HEK293T (cell line): ENCODE measurements around the gene IRS1.

Experiments used
- CTCF ChIA-PET: fragments of 350-600 bp; formaldehyde crosslinking; extraction: SDS; loops from one replicate; lab custom pipeline; 2021; ENCODE audit warnings: antibody characterized with exemption, inconsistent platforms; lab: Yijun Ruan, JAX
- POLR2A ChIA-PET: fragments of 350-600 bp; formaldehyde crosslinking; extraction: SDS; loops from one replicate; lab custom pipeline; 2020; ENCODE audit warnings: antibody characterized with exemption, inconsistent platforms; lab: Yijun Ruan, JAX
- DNase-seq: peaks from one replicate; pipeline ENCODE4 v3.0.0; 2012; ENCODE audit warnings: mixed read lengths; ENCODE audit errors: extremely low spot score
- ARNT ChIP-seq: fragments of 450-650 bp; IDR thresholded peaks from 2 replicates; pipeline ENCODE4 v1.6.1; 2017; ENCODE audit warnings: mild to moderate bottlenecking
- BHLHE40 ChIP-seq: fragments of 450-650 bp; IDR thresholded peaks from 2 replicates; pipeline ENCODE4 v1.6.1; 2016; ENCODE audit warnings: mild to moderate bottlenecking, moderate library complexity, borderline replicate concordance
- CTBP1 ChIP-seq: fragments of 450-650 bp; IDR thresholded peaks from 2 replicates; pipeline ENCODE4 v1.6.1; 2016; ENCODE audit warnings: borderline replicate concordance
- ELF4 ChIP-seq: fragments of 450-650 bp; IDR thresholded peaks from 2 replicates; pipeline ENCODE4 v1.6.1; 2017; ENCODE audit warnings: antibody characterized with exemption
- FOXA1 ChIP-seq: fragments of 450-650 bp; IDR thresholded peaks from 2 replicates; pipeline ENCODE4 v1.6.1; 2016; ENCODE audit warnings: mild to moderate bottlenecking
- FOXK2 ChIP-seq: fragments of 450-650 bp; IDR thresholded peaks from 2 replicates; pipeline ENCODE4 v1.6.1; 2016; ENCODE audit warnings: mild to moderate bottlenecking
- FOXM1 ChIP-seq: fragments of 450-650 bp; IDR thresholded peaks from 2 replicates; pipeline ENCODE4 v1.6.1; 2017; ENCODE audit warnings: mild to moderate bottlenecking, borderline replicate concordance
- HDGF ChIP-seq: fragments of 450-650 bp; IDR thresholded peaks from 2 replicates; pipeline ENCODE4 v1.6.1; 2017; ENCODE audit warnings: antibody characterized with exemption, borderline replicate concordance
- L3MBTL2 ChIP-seq: fragments of 450-650 bp; conservative IDR thresholded peaks from 2 replicates; pipeline ENCODE4 v1.6.1; 2016; ENCODE audit warnings: mild to moderate bottlenecking
- LEF1 ChIP-seq: fragments of 450-650 bp; IDR thresholded peaks from 2 replicates; pipeline ENCODE4 v1.6.1; 2017; ENCODE audit warnings: mild to moderate bottlenecking, borderline replicate concordance
- NFRKB ChIP-seq: fragments of 450-650 bp; IDR thresholded peaks from 2 replicates; pipeline ENCODE4 v1.6.1; 2016; ENCODE audit warnings: mild to moderate bottlenecking, moderate library complexity
- SP1 ChIP-seq: fragments of 450-650 bp; IDR thresholded peaks from 2 replicates; pipeline ENCODE4 v1.6.1; 2017
- SUZ12 ChIP-seq: fragments of 450-650 bp; IDR thresholded peaks from 2 replicates; pipeline ENCODE4 v1.6.1; 2016; ENCODE audit warnings: mild to moderate bottlenecking
- TARDBP ChIP-seq: fragments of 450-650 bp; IDR thresholded peaks from 2 replicates; pipeline ENCODE4 v1.6.1; 2016
- ZNF384 ChIP-seq: fragments of 450-650 bp; IDR thresholded peaks from 2 replicates; pipeline ENCODE4 v1.6.1; 2016
- TF ChIP-seq, protein P1 (sequence below): fragments of 450-650 bp; IDR thresholded peaks from 2 replicates; pipeline ENCODE4 v1.6.1; 2016

The IRS1 gene

DNA sequence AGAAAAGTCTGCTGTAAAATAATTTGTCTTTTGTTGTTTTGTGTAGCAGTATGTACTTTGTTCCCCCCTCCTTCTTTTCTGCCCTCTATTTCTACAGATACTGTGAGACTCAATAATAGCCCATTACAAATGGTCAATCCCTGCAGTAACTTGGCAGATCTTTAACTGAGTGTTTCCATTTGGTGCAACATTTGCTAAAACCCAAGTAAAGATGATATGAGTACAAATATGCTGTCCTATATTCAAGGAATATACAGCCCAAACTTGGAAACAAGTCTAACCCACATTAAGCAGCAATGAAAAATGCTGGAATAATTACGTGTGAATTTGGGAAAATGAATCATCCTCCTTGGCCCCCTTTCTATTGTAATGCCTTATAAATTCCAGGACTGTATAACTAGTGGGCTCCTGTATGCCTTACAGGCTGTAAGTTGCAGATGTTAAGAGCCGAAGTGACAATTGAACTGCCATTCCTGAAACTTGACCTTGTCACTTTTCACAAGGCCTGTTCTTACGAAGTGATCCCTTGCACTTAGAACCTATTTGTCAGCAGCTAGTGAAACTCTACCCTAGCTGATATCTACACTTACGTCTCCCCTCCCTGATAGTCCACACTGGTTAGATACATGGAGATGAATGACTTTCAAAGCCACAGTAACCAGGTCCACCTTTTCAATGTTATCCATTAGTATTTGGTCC, 104.9 kb downstream of the IRS1 start:
- TF ChIP-seq ARNT = no peak
- no peak for TF ChIP-seq NFRKB
- TF ChIP-seq ZNF384 = no peak
- TF ChIP-seq FOXK2 = no peak
- TF ChIP-seq BHLHE40 = no peak
- TF ChIP-seq LEF1 = no peak
- no peak for TF ChIP-seq CTBP1
- TF ChIP-seq L3MBTL2 = no peak
- no peak for TF ChIP-seq FOXA1
- no peak for TF ChIP-seq HDGF
- no peak for DNase-seq
- CTCF ChIA-PET = interaction anchor here (0.7 kb wide), 1 partner anchor 240 kb away, joined by 4 read pairs; no protein-coding TSS in a partner anchor
- POLR2A ChIA-PET = no interaction called here

DNA sequence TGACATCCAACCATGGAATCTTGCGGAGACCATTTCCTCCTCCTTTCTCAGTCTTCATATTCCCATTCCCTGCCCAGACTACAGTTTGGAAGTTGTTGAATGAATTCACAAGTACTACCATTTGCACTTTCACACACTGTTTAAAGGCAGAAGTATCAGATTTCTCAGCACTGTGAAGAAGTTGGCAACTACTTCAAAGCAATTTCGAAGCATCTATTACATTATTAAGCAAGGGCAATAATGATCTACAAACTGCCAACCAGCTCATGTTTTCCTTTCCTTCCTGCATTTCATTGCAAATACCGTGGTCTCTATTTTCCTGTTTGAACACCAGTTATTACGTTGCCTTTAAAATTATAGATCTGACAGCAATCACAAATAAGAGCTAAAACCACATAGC, 105.5 kb downstream of the IRS1 start:
- no peak for DNase-seq
- POLR2A ChIA-PET = no interaction called here
- no peak for TF ChIP-seq CTBP1
- CTCF ChIA-PET = no interaction called here

DNA sequence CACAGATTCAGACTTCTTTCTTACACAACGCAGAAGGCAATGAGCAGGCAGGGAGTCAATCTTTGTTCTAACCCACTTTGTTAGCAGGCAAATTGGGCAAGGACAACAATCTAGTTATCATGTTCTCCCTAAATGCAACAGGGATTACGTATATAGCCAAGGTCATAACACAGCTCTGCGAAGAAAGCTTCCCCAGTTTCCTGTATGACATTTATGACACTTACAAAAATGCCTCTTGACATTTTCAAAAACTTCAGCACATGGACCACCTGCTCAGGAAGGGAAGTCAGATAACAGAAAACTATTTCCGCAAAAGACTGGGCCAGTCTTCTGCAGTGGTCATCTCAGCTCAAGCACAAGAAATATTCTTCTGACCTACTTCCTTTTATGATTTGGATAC, 106.1 kb downstream of the IRS1 start:
- DNase-seq = no peak
- POLR2A ChIA-PET = no interaction called here
- TF ChIP-seq FOXK2 = no peak
- no peak for TF ChIP-seq HDGF
- TF ChIP-seq LEF1 = no peak
- TF ChIP-seq L3MBTL2 = no peak
- TF ChIP-seq NFRKB = no peak
- TF ChIP-seq FOXA1 = no peak
- TF ChIP-seq TARDBP = no peak
- TF ChIP-seq, protein P1, sequence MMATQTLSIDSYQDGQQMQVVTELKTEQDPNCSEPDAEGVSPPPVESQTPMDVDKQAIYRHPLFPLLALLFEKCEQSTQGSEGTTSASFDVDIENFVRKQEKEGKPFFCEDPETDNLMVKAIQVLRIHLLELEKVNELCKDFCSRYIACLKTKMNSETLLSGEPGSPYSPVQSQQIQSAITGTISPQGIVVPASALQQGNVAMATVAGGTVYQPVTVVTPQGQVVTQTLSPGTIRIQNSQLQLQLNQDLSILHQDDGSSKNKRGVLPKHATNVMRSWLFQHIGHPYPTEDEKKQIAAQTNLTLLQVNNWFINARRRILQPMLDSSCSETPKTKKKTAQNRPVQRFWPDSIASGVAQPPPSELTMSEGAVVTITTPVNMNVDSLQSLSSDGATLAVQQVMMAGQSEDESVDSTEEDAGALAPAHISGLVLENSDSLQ = no peak
- TF ChIP-seq ARNT = no peak
- TF ChIP-seq FOXM1 = no peak
- TF ChIP-seq SUZ12 = no peak
- no peak for TF ChIP-seq ELF4
- TF ChIP-seq BHLHE40 = no peak
- TF ChIP-seq CTBP1 = no peak
- CTCF ChIA-PET = no interaction called here

DNA sequence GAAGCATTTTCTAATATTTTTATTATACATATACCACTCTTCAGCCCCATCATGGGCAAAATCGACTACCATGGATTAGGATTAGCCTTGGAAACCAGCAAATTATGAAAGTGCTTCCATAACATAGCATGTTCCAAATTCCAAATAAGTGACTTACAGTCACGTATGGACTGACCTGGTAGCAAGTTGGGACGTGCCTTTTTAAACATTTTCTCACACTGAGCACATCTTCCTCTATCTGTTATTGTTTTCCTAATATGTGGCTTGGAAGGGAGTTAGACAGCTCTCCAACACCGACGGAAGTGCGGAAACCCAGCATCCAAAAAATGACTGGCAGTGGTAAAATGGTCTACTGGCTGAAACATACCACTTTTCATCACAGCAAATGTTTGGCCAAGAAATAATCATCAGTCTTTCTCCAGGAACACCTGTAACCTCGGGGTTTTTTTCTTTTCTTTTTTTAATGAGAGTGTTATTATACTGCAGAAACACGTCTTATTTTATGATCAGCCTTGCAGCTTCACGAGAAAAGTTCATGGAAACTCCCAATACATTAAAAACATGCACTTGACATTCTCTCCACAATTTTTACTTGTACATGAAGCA, 107.0 kb downstream of the IRS1 start:
- ChIA-PET POLR2A (no interaction called here), CTCF (no interaction called here)
- TF ChIP-seq SUZ12 (no peak), NFRKB (no peak), ZNF384 (no peak), ELF4 (no peak), TARDBP (no peak), FOXK2 (no peak), CTBP1 (no peak), LEF1 (no peak), FOXA1 (no peak), SP1 (no peak), FOXM1 (no peak), L3MBTL2 (no peak), ARNT (no peak), BHLHE40 (no peak)
- TF ChIP-seq, protein P1 = no peak
- DNase-seq = no peak

DNA sequence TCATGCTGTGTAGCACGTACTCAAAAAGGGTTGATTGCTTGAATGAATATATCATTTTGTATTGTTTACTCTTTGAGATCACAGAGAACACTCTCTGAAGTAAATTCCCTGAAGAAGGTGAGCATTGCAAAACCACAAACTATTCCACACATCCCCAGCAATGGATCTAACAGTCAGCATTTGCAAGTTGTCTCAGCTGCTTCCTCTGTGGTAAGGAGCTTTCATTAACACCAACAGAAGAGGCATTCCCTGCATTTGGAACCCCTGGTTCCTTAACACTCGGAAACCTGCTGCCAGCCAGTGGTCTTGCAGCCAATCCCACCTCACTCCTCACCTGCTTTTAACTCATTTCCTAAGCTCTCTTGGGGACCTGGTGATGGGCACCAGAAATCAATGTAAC, 108.4 kb downstream of the IRS1 start:
- CTCF ChIA-PET = no interaction called here
- DNase-seq = no peak
- TF ChIP-seq L3MBTL2 = no peak
- TF ChIP-seq, protein P1 = no peak
- no peak for TF ChIP-seq LEF1
- TF ChIP-seq CTBP1 = no peak
- no peak for TF ChIP-seq ELF4
- no peak for TF ChIP-seq NFRKB
- TF ChIP-seq FOXK2 = no peak
- POLR2A ChIA-PET = no interaction called here

DNA sequence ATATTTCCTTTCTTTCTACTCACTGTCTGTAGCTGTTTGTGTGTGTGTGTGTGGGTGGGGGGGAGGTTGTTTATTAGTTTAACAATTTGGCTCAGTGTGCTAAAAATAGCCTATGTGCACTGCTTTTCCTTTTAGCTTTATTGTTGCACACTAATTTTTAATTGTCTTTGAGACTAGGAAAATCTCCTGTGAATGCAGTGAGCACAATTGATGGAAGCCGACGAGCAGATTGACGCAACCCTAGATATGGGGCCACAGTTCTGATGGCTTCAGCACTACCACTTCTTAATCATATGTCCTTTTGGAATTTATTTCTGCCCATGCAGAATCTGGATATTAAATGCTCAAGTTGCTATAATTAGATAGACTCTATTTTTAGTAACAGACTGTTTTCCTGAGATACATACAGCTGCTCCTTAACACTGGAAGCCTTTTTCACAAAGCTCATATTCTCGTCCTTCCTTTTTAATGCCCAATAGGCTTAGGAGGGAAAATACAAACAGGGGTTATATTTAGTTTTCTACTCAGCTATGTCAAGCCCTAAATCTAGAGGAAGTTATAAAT, 109.1 kb downstream of the IRS1 start:
- no peak for DNase-seq
- CTCF ChIA-PET = interaction anchor here (1.1 kb wide), 1 partner anchor 105 kb away, joined by 3 read pairs; no protein-coding TSS in a partner anchor
- TF ChIP-seq ARNT = no peak
- TF ChIP-seq, protein P1 = no peak
- no peak for TF ChIP-seq FOXA1
- no peak for TF ChIP-seq HDGF
- no peak for TF ChIP-seq L3MBTL2
- no peak for TF ChIP-seq TARDBP
- TF ChIP-seq SUZ12 = no peak
- TF ChIP-seq SP1 = no peak
- TF ChIP-seq LEF1 = no peak
- TF ChIP-seq ELF4 = no peak
- TF ChIP-seq ZNF384 = no peak
- TF ChIP-seq FOXK2 = no peak
- no peak for TF ChIP-seq BHLHE40
- POLR2A ChIA-PET = no interaction called here
